HG03460 (cell line): ENCODE measurements around the gene ACTMAP.
"Not testable (repeated sequence)": the region's sequence is repeated elsewhere in the genome, so short reads cannot be mapped to it uniquely, and the experiment has no call there.

Experiments
- ATAC-seq: cut with Tn5 transposase; IDR thresholded peaks from one replicate; pipeline ENCODE4 v1.9.1; 2021; ENCODE audit not compliant: unreplicated experiment

ACTMAP gene

GRCh38 chr19:40776364-40776763 is 26.1 kb upstream of the ACTMAP start:
- no peak for ATAC-seq

GRCh38 chr19:40775632-40776022 is 25.4 kb upstream of the ACTMAP start:
- ATAC-seq, result no peak

- ATAC-seq, result no peak
Measured at GRCh38 chr19:40774916-40775631, 24.8 kb upstream of the ACTMAP start, which contains the start of gene MIA. MIA (plus strand) TSS chr19:40775521; CDS start chr19:40775543, 22 bp downstream.

DNA sequence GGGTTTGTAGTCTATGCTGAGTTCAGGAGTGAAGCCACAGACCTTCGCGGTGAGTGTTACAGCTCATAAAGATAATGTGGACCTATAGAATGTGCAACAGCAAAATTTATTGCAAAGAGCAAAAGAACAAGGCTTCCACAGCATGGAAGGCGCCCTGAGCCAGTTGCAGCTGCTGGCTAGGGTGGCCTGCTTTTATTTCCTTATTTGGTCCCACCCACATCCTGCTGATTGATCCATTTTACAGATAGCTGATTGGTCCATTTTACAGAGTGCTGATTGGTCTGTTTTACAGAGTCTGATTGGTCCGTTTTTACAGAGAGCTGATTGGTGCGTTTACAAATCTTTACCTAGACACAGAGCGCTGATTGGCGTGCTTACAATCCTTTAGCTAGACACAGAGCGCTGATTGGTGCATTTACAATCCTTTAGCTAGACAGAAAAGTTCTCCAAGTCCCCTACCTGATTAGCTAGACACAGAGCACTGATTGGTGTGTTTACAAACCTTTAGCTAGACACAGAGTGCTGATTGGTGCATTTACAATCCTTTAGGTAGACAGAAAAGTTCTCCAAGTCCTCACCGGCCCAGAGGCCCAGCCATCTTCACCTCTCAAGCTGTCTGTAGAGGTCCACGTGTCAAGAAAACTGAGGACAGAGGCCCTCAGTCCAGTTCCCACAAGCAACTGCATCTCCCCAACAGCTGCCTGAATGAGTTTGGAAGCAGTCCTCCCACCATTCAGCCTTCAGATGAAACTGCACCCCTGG is 21.0 kb upstream of the ACTMAP start:
- ATAC-seq, result not testable (repeated sequence)

GRCh38 chr19:40768869-40769268 is 18.6 kb upstream of the ACTMAP start:
- no peak for ATAC-seq

- not testable (repeated sequence) for ATAC-seq
Measured at GRCh38 chr19:40766385-40766784, 16.1 kb upstream of the ACTMAP start.

- no peak for ATAC-seq
Measured at GRCh38 chr19:40763963-40764362, 13.7 kb upstream of the ACTMAP start.

- ATAC-seq, result no peak
Measured at GRCh38 chr19:40763526-40763925, 13.2 kb upstream of the ACTMAP start.

GRCh38 chr19:40762754-40763470 is 12.6 kb upstream of the ACTMAP start:
- no peak for ATAC-seq

DNA sequence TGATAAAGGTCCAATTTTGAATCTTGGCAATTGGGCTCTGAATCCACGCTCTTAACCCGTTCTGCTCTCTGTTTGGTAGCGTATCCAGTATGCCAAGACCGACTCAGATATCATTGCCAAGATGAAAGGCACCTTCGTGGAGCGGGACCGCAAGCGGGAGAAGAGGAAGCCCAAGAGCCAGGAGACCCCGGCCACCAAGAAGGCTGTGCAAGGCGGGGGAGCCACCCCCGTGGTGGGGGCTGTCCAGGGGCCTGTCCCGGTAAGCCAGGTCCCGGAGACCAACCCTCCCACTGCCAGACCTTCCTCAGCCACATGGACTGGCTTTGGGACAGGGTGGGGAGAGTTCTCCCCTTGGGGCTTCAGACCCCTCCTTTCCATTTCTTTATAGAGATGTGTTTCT is 9.1 kb upstream of the ACTMAP start:
- ATAC-seq, result no peak

GRCh38 chr19:40758491-40758890 is 8.2 kb upstream of the ACTMAP start:
- ATAC-seq, result no peak

DNA sequence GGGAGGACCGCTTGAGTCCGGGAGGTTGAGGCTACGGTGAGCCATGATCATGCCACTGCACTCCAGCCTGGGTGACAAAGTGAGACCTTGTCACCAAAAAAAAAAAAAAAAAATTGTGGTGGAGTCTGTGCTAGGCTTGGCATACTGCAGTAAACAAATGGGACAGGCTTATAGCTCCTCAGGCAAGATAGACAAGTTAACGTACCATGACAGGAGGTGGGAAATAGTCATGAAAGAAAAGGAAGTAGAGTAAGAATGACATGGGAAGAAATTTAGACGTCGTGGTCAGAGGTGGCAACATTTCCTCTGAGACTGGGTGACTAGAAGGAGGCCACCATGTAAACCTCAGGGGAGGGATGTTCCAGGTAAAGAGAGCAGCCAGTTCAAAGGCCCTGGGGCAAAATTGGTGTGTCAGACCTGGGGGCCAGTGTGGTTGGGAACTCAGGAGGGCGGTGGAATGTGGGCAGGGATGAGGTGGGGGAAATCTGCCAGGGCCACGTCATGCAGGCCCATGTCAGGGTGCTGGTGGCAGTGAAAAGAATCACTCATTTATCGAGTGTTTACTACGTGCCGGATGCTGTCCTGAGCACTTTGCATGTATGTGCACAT is 6.3 kb upstream of the ACTMAP start:
- ATAC-seq, result no peak

- no peak for ATAC-seq
Measured at GRCh38 chr19:40755791-40756190, 5.5 kb upstream of the ACTMAP start.

GRCh38 chr19:40755248-40755624 is 5.0 kb upstream of the ACTMAP start:
- ATAC-seq, result no peak

GRCh38 chr19:40754611-40755247 is 4.5 kb upstream of the ACTMAP start:
- no peak for ATAC-seq

DNA sequence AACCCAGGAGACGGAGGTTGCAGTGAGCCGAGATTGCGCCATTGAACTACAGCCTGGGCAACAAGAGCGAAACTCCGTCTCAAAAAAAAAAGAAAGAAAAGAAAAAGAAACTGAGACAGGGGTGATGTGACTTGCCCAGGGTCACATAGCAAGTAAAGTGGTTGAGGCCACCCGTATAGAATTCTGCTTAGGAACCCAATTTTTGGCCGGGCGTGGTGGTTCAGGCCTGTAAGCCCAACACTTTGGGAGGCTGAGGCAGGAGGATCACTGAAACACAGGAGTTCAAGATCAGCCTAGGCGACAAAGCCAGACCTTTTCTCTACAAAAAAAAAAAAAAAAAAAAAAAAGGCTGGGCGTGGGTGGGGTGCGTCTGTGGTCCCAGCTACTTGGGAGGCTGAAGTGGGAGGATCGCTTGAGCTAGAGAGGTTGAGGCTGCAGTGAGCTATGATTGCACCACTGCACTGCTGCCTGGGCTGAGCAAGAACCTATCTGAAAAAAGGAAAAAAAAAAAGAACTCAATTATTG is 2.0 kb upstream of the ACTMAP start:
- no peak for ATAC-seq

DNA sequence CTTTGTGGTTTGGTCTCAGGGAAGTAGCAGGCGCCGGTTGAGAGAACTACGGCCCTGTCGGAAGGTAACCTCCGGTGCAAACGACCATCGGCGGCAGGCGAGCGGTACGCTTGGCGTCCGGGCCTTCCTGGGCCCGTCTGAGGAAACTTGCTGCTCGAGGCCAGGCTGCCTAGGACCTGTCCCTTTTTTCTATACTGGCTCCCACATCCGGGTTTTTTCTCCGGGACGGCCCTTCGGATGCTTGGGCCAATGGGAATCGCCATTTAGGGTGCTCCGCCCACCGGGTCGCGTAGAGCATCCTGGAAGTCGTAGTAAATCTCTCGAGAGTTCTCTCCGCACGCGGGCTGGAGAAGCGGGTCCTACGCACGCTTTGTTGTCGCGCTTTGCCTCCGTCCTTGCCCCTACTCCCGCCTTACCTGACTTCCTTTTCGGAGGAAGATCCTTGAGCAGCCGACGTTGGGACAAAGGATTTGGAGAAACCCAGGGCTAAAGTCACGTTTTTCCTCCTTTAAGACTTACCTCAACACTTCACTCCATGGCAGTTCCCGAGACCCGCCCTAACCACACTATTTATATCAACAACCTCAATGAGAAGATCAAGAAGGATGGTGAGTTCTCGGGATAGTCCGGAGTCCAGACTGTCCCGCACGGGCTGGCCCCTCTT is 729 bp upstream of the ACTMAP start, which contains the start of gene SNRPA:
TSS of gene SNRPA (plus strand) at position 330 of the 664 bp plus-strand sequence. CDS start at position 536, 206 bp downstream.
- peak; percentile 58 for ATAC-seq

- no peak for ATAC-seq
Measured at GRCh38 chr19:40747536-40747935, 2.7 kb downstream of the ACTMAP start.

- no peak for ATAC-seq
Measured at GRCh38 chr19:40745402-40745780, 4.9 kb downstream of the ACTMAP start.
